Glutamatergic neuron (in vitro differentiated cells): Measurements from ENCODE around the gene TCTN3. TPM values are rescaled to one million over a fixed set of nuclear protein-coding genes. Genes with fewer than 3 reads are reported as not detected.
A peak's percentile ranks its signal among the peaks of the same experiment; 100 is the strongest.

Source experiments
- DNase-seq: peaks from one replicate; pipeline ENCODE4 v3.0.0; 2022
- H3K27ac Mint-ChIP-seq: one replicate; pipeline ENCODE4 v1.8.0; 2020; ENCODE audit warnings: mild to moderate bottlenecking, mixed read lengths, inconsistent platforms; ENCODE audit not compliant: unreplicated experiment
- H3K27me3 Mint-ChIP-seq: one replicate; pipeline ENCODE4 v1.8.0; 2020; ENCODE audit warnings: mild to moderate bottlenecking, moderate library complexity, mixed read lengths, inconsistent platforms; ENCODE audit not compliant: unreplicated experiment
- H3K36me3 Mint-ChIP-seq: one replicate; pipeline ENCODE4 v1.8.0; 2020; ENCODE audit warnings: mild to moderate bottlenecking, mixed read lengths, inconsistent platforms; ENCODE audit not compliant: unreplicated experiment
- H3K4me1 Mint-ChIP-seq: one replicate; pipeline ENCODE4 v1.8.0; 2020; ENCODE audit warnings: mild to moderate bottlenecking, low read depth, mixed read lengths, inconsistent platforms; ENCODE audit not compliant: unreplicated experiment
- H3K4me3 Mint-ChIP-seq: one replicate; pipeline ENCODE4 v1.8.0; 2020; ENCODE audit warnings: mild to moderate bottlenecking, mixed read lengths, inconsistent platforms; ENCODE audit not compliant: unreplicated experiment
- H3K9me3 Mint-ChIP-seq: one replicate; pipeline ENCODE4 v1.8.0; 2020; ENCODE audit warnings: mild to moderate bottlenecking, moderate library complexity, mixed read lengths, inconsistent platforms; ENCODE audit not compliant: unreplicated experiment
- total RNA-seq: library from RNA; stranded (reverse); fragmentation: NEBNext Ultra II Directional; extraction: Animal tissue kit (Norgen Biotek cat#: 25700); gene quantifications from one replicate; pipeline ENCODE4 v1.2.1, GENCODE V29; 2021; ENCODE audit not compliant: unreplicated experiment
- TF ChIP-seq, protein P1 (sequence below): fragments of 200-600 bp; sonication (generic); IDR thresholded peaks from one replicate; pipeline ENCODE4 v1.5.0; 2021; ENCODE audit not compliant: partially characterized antibody, unreplicated experiment

The TCTN3 gene
- total RNA-seq, 1 donor from 2014 or later = 14.7 TPM

DNA sequence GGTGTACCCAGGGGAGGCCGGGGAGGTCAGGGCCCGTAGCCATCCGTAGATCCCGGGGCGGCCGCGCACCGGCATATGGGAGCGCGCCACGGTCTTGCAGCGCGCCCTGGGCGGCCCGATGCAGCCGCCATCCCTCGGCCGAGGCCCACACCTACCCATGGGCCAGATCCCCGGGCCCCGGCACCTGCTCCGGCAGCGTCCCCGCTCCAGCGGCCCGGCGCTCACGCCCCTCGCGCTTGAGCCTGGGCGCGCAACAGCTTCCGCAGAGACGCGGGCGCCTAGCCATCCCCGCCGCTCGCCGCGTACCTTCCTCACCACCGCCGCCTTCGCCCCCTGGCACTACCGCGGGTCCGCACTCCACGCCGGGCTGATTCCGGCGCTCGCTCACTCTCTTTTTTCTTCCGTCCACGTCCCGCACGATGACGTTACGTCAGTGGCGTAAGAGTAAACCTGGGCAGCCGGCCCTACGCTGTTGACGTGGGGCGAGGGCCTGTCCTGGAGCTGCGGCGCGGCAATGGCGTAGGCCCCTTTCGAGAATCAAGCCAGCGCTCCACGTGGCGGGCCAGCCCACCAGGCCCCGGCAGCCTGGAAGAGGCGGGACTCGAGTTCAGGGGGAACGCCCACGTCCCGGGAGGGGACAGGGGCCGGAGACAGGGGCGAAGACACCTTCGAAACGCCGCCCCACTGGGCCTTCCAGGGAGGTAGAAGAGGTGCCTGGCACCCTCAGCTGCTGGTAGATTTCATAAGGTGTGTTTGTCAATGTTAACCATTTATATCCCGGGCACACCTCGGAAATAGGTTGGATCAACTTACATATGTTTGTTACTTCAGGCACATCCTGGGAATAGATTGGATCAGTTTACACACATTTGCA, 37.2 kb downstream of the TCTN3 start, which contains the start of gene ALDH18A1:
TSS of gene ALDH18A1 (minus strand) at position 421 of the 874 bp plus-strand sequence. CDS start 3,334 bp downstream, outside the sequence.
- peak within 1 kb of the TSS; percentile 96 for H3K4me3 Mint-ChIP-seq
- H3K36me3 Mint-ChIP-seq = peaks cover 4% of the 10 kb centered on the region
- H3K4me1 Mint-ChIP-seq = peaks cover 6% of the 10 kb centered on the region
- H3K9me3 Mint-ChIP-seq = peaks cover 2% of the 10 kb centered on the region
- TF ChIP-seq, protein P1, sequence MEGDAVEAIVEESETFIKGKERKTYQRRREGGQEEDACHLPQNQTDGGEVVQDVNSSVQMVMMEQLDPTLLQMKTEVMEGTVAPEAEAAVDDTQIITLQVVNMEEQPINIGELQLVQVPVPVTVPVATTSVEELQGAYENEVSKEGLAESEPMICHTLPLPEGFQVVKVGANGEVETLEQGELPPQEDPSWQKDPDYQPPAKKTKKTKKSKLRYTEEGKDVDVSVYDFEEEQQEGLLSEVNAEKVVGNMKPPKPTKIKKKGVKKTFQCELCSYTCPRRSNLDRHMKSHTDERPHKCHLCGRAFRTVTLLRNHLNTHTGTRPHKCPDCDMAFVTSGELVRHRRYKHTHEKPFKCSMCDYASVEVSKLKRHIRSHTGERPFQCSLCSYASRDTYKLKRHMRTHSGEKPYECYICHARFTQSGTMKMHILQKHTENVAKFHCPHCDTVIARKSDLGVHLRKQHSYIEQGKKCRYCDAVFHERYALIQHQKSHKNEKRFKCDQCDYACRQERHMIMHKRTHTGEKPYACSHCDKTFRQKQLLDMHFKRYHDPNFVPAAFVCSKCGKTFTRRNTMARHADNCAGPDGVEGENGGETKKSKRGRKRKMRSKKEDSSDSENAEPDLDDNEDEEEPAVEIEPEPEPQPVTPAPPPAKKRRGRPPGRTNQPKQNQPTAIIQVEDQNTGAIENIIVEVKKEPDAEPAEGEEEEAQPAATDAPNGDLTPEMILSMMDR = no peak
- peak within 1 kb of the TSS; percentile 83 for H3K27ac Mint-ChIP-seq
- peak; percentile 93 for DNase-seq
- peaks cover 6% of the 10 kb centered on the region for H3K27me3 Mint-ChIP-seq

DNA sequence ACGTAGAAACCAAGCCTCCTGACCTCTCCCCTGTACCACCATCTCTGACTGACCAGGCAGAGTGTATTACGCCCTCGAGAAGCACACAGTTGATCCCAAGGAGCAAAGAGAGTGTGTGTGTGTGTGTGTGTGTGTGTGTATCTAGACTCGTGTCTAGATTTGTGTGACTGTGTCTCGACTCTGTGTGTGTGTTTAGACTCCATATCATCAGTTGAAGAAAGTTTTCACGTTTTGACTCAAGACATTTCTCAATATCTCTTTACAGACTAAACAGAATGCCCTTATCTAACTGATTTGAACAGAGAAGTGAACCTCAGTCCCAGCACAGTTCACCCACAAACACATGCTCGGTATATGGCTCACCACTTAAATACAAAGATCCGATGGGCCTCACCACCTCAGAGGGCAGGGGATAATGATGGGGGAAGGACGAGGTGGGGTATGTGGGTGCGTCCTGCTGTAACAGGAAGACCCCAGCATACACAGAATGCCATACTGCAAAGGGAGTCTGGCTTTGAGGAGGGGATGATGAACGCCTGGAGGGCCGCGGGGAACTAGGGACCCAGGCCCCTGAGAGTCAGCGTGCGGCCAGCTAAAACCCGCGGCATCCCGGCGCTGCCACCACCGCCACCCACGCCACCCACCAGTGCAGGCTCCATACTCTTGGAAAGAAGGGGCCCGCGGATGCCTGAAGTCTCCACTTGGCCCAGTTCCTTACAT, 38.0 kb downstream of the TCTN3 start:
- Mint-ChIP-seq H3K4me3 (peak overlapping the region; percentile 96), H3K27me3 (peaks cover 6% of the 10 kb centered on the region), H3K36me3 (peaks cover 9% of the 10 kb centered on the region), H3K4me1 (peaks cover 6% of the 10 kb centered on the region), H3K27ac (peak overlapping the region; percentile 54), H3K9me3 (peaks cover 2% of the 10 kb centered on the region)
- TF ChIP-seq, protein P1 = no peak
- no peak for DNase-seq

DNA sequence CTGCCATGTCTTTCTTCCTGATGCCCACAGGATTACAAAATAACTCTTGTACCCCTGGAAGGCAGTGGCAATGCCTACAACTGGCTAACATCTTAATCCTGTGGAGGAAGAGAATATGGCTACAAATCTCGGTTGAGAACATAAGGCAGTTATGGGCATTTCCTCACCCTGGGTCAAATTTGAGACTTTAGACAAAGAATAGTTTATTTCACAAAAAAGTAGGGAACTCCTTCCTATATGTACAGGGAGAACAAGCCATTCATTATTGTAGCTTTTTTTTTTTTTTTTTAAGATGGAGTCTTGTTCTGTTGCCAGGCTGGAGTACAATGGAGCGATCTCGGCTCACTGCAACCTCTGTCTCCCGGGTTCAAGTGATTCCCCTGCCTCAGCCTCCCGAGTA, 39.8 kb downstream of the TCTN3 start:
- H3K4me1 Mint-ChIP-seq = peaks cover 9% of the 10 kb centered on the region
- TF ChIP-seq, protein P1 = no peak
- H3K4me3 Mint-ChIP-seq = no peak overlapping the region
- no peak overlapping the region for H3K27ac Mint-ChIP-seq
- peaks cover 9% of the 10 kb centered on the region for H3K36me3 Mint-ChIP-seq
- DNase-seq = no peak
- peaks cover 2% of the 10 kb centered on the region for H3K9me3 Mint-ChIP-seq
- peaks cover 8% of the 10 kb centered on the region for H3K27me3 Mint-ChIP-seq

DNA sequence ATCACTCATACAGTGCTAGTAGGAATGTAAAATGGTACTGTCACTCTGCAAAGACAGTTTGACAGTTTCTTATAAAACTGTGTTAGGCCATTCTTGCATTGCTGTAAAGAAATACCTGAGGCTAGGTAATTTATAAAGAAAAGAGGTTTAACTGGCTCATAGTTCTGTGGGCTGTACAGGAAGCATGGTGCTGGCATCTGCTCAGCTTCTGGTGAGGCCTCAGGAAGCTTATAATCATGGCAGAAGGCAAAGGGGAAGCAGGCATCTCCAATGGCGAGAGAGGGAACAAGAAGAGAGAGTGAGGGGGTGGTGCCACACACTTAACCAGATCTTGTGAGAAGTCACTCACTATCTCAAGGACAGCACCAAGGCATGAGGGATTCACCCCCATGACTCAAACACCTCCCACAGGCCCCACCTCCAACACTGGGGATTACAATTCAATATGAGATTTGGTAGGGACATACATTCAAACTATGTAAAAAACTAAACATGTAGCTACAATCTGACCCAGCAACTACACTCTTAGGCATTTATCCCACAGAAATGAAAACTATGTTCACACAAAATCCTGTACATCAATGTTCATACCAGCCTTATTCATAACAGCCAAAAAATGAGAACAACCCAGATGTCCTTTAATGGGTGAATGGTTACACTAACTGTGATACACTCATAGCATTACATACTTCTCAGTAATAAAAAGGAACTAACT, 42.2 kb downstream of the TCTN3 start:
- Mint-ChIP-seq H3K4me3 (no peak overlapping the region), H3K27ac (no peak overlapping the region), H3K27me3 (peaks cover 8% of the 10 kb centered on the region), H3K9me3 (peaks cover under 1% of the 10 kb centered on the region), H3K4me1 (peaks cover 9% of the 10 kb centered on the region), H3K36me3 (peaks cover 14% of the 10 kb centered on the region)
- TF ChIP-seq, protein P1 = no peak
- no peak for DNase-seq
